Measurements from ENCODE around the gene SORBS1. TPM values are rescaled to one million over a fixed set of nuclear protein-coding genes. Genes with fewer than 3 reads are reported as not detected.

SORBS1 gene
- polyA plus RNA-seq, 10 donors = 49.7 to 107 (median 71.2) TPM

DNA sequence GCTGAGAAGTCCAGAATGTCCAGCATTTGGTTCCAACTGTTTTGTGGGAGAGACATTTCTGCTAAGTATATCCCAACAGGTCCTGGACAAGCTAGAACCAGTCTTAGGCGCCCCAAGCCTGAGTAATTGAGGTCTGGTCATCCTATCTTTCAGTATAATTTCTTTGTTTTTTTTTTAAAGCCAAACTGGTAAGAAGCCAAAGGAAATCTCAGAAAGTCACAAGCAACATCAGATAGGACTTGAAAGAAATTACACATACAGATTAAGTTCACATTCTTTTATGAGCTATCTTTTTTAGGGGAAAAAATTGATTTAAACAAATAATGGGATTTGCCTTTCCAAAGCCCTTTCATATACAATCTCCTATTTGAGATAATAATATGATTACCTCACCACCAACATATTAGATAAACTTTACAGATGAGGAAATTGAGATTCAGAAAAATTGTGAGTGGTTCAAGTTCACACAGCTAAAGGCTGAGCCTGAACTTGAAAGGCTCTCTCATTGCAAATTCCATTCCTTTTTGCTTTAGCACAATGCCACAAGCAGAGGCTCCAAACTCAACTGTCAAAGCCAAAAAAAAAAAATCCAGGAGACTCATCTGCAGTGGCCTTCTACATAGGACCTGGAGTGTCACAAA, 285.3 kb downstream of the SORBS1 start:
- no peak for DNase-seq

DNA sequence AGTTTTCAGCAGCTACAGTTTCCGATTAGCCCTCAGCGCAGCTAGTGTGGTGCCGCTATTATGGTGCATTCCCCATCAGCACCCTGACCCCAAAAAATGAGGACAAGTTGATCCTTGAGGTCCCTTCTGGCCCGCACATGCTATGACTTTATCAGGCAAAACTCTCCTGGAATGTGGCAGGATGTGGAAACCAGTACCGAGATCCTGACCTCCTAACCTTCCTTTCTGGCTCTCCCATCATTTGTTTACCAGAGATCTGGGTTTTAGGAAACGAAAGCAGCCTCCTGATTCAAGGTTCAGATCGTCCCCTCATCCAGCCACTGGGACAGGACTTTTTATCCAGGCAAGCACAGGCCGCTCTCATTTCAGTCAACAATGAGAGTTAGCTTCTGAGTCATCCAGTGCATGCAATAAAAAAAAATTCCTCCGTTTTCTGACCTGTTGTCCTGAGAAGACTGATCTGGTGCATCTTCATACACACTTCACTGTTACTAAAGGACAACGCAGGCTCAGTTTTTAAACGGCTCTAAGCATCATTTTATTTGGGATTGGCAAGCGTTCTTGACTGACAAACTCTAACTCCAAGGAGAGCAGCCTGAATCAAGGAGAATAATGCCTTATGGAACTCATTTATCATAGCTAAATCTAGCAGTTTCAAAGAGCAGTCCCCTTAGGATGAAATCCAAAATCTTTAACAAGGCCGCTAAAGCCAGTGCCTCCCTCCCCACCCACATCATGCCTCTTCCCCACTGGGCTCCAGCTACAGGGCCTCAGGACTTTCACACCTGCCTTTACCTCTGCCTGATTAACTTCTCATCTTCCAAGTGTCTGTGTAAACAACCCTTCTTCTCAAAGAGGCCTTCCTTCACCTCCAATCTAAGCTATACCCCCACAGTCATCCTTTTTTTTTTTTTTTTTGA, 287.5 kb downstream of the SORBS1 start:
- DNase-seq = no peak

DNA sequence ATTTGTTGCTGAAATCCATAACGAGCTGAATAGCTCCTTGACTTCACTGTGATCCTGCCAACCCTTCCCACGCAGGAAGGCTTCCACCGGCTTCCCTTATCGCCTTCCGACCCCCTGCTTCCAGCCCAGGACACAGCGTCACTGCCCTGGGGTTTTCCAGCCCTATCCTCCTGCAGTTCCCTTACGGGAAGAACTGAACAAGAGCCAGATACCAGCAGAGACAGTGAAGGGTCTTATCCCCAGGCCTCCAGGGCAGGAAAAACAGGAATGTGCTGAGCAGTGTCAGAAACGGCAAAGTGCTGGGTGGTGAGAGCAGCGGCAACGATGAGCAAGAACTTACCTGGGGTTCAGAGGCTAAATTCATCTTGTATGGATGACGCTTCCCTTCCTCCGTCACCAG, 292.7 kb downstream of the SORBS1 start:
- DNase-seq = peak in 1 of 3 donors; percentile 45

DNA sequence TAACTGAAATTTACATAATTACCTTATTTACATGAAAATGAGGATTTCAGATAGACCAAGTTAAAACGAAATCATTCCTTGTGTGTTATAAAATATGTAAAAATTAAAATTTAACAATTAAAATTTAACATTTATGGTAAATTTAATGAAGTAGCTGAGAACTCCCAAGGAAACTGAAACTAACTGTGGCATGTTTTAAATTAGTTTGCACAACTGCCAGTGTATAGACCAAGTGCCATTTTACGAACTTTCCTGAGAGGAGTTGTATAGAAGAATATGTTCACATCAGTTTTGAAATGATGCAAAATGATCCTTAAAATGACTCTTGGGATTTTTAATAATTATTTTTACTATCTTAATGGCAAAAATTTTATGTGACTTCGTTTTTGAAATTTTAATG, 293.9 kb downstream of the SORBS1 start:
- DNase-seq = no peak

DNA sequence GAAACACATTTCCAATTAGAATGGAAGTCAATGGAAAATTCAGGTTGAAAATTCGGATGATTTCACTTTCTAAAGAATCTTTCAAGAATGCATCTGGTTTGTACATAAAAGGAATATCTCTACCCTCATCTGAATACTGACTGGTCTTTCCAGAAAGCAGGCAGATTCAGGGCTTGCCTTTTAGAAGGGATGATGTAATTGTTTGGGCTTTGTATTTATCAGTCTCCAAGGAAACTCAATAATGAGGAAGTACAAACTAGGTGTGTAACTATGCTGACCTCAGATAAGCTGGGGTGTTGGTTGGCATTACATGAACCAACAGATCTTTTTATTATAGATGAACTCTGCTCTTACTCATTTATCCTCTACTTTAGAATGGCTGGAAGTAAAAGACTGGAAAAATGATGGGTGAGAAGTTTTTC, 294.5 kb downstream of the SORBS1 start:
- peak; percentile 22 to 59 (median 57) for DNase-seq

DNA sequence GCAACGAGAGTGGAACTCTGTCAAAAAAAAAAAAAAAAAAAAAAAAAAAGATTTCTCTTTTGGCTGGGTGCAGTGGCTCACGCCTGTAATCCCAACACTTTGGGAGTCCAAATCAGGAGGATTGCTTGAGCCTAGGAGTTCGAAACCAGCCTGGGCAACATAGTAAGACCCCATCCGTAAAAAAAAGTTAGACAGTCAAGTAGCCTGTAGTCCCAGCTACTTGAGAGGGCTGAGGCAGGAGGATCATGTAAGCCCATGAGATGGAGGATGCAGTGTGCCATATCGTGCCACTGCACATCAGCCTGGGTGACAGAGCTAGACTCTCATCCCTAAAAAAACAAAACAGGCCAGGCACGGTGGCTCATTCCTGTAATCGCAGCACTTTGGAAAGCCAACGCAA, 295.6 kb downstream of the SORBS1 start:
- no peak for DNase-seq

DNA sequence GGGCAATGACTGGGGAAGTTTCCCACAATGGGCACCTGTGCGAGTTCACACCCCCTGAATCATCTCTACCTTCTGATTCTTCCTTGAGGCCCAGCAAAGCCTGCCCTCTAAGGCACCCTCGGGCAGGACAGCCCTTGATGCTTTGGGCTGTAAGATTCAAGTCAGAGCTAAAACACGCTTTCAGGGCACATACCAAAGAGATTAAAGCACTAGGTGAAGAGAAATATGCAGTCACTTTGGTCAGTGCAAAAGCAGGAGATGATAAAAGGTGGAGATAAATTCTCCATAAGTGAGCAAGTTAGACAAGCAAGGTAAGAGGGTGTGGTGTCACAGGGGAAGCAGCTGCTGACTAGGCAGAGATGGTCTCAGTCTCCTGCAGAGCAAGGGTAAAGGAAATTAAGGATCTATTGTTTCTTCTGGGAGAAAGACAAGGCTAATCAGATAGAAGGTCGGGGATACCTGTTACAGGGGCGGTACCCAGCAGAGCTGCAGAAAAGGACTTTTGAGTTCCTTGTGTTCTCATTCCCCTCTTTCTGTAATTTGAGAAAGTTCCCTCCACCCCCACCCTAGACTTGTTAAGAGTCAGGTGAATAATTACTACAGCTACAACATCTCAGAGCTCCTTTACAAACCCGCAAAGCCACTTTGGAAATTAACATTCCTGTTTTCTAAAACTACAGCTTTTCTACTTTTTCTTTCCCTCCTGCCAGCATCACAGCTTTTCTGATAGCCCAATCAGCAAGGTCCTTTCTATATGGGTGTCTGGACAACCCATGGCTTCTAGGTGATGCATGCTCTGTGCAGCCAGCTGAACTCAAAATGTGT, 296.7 kb downstream of the SORBS1 start:
- no peak for DNase-seq

DNA sequence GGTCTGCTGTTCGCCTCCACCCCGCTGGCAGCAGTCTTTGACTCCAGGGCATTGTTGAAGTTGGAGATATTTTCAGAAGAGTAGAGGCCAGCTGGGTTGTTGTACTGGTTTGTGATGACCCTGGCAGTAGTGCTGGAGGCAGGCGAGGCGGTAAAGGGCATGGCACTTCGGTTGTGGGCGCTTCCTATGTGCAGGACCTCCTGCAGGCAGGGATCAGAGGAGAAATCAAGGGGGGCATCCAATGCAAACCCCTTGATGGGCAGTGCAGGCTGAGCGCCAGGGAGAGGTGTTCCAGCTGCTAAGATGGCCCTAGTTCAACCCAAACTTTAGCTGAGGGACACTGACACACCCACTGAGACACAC, 297.3 kb downstream of the SORBS1 start:
- DNase-seq = no peak

DNA sequence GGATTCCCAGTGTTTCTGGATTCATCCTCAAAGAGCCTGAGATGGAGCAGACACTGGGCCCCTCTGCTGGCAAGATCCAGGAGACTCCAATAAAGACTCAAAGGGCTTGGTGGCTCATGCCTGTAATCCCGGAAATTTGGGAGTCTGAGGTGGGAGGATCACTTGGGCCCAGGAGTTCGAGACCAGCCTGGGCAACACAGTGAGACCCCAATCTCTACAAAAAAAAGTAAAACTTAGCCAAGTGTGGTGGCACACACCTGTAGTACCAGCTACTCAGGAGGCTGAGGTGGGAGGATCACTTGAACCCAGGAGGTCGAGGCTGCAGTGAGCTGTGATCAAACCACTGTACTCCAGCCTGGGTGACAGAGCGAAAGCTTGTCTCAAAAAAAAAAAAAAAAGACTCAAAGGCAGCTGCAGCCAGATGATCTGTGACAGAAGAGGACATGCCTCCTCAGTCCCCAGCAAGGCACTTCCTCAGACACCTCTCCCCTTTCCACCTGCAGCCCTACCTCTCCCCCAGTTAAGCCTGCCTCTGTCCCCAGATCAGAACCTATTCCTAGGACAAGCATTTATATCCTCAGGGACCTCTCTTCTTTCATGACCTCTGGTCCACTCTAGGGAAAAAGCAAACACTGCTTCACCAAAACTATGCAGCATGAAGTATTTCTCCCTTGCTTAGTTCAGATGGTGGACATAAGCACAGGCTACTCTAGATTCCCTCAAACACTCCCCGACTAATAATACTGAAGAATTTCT, 298.2 kb downstream of the SORBS1 start:
- DNase-seq = no peak

DNA sequence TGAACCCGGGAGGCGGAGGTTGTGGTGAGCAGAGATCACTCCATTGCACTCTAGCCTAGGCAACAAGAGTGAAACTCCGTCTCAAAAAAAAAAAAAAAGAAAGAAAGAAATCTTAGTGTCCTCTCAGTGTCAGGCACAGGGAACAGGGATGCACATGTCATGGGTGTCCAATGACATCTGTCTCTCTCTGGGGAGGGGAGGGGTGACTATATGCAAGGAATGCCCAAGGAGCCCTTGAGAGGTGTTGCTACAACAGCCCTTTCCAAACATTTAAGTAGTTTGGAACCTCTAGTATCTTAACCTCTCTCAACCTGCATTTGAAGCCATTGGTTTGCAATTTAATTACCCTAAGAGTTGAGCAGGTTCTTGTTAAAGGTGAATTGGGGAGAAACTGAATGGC, 299.2 kb downstream of the SORBS1 start:
- no peak for DNase-seq

Other genes with a start within 250 kb of the SORBS1 start
- gene ALDH18A1, start 95.3 kb upstream of the SORBS1 start, polyA plus RNA-seq (ENCODE audit: insufficient read length in 10 of 10) = 10 to 100 TPM; 37.9 to 69.5 (median 45.1) TPM
- 10 to 100 TPM; 27.0 to 39.5 (median 31.0) TPM for gene TCTN3, start 132.6 kb upstream of the SORBS1 start, polyA plus RNA-seq (ENCODE audit: insufficient read length in 10 of 10)
- 10 to 100 TPM; 11.8 to 16.8 (median 14.0) TPM for gene ENTPD1, start 194.8 kb upstream of the SORBS1 start, polyA plus RNA-seq (ENCODE audit: insufficient read length in 10 of 10)

Data from muscle of back (tissue), 11 donors.